Tibial nerve (tissue), 4 donors: Measurements from ENCODE around the gene TRAPPC3.

Experiments used
- EP300 ChIP-seq, 2 donors: sonication (generic); formaldehyde crosslinking; IDR thresholded peaks; one replicate each; pipeline ENCODE4 v1.6.1; 2017; ENCODE audit warnings: antibody characterized with exemption in 2 of 2, mild to moderate bottlenecking in 1 of 2
- POLR2A ChIP-seq, 2 donors: fragments of 450-650 bp; IDR thresholded peaks; one replicate each; pipeline ENCODE4 v1.6.1; 2017; ENCODE audit warnings: antibody characterized with exemption in 2 of 2, mild to moderate bottlenecking in 2 of 2, moderate library complexity in 2 of 2
- TF ChIP-seq, protein P1 (sequence below), 5 experiments: fragments of 200-600 bp in 3 of 5; fragments of 450-650 bp in 2 of 5; sonication (generic) in 3 of 5; IDR thresholded peaks; one replicate each; pipeline ENCODE4 v1.5.1; 2016 to 2019; ENCODE audit warnings: antibody characterized with exemption in 5 of 5, mild to moderate bottlenecking in 3 of 5, moderate library complexity in 2 of 5

DNA sequence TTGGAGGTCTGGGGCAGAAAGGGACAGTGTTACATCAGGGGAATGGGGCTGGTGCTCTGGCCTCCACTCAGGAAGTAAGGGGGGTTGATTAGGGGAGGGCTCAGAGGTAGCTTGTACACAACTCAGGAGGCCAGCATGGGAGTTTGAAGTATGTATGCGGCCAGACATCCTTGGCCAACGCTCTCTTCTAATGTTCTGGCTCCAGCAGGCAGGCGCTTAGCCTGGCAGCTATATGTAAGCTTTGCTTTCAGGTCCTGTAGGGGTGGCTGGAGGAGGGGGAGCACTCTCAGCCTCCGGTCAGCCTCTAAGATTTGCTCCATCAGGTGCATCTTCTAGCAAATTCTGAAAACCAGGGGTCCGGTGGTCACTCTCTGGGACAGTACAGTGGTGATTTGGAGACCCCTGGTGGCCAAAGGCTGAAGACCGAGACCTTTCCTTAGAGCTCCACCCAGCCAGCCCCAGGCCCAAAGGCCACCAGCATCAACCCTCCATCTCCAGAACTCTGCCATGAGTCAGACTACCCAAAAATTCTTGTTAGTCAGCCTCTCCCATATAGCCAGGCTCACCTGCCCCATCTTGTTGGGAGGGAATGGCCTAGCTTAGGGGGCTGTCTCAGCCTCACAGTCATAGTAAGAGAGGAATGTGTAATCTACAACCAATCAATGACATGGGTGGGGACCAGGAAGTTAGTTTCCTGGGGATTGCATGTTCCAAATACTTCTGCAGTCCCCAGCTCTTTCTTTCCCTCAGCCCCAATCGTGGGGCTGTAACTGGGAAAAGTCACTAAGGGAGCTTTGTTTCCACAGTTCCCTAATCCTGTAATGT lies 14.6 kb downstream of the TRAPPC3 start:
- TF ChIP-seq, protein P1, sequence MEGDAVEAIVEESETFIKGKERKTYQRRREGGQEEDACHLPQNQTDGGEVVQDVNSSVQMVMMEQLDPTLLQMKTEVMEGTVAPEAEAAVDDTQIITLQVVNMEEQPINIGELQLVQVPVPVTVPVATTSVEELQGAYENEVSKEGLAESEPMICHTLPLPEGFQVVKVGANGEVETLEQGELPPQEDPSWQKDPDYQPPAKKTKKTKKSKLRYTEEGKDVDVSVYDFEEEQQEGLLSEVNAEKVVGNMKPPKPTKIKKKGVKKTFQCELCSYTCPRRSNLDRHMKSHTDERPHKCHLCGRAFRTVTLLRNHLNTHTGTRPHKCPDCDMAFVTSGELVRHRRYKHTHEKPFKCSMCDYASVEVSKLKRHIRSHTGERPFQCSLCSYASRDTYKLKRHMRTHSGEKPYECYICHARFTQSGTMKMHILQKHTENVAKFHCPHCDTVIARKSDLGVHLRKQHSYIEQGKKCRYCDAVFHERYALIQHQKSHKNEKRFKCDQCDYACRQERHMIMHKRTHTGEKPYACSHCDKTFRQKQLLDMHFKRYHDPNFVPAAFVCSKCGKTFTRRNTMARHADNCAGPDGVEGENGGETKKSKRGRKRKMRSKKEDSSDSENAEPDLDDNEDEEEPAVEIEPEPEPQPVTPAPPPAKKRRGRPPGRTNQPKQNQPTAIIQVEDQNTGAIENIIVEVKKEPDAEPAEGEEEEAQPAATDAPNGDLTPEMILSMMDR (IDR thresholded peaks at IDR 0.05) = peak; percentile 63 to 94 (median 70)
- TF ChIP-seq POLR2A (IDR thresholded peaks at IDR 0.05) (no peak), EP300 (IDR thresholded peaks at IDR 0.05) (no peak)
